ENCODE measurements around the gene IL20RA.

Gene IL20RA

DNA sequence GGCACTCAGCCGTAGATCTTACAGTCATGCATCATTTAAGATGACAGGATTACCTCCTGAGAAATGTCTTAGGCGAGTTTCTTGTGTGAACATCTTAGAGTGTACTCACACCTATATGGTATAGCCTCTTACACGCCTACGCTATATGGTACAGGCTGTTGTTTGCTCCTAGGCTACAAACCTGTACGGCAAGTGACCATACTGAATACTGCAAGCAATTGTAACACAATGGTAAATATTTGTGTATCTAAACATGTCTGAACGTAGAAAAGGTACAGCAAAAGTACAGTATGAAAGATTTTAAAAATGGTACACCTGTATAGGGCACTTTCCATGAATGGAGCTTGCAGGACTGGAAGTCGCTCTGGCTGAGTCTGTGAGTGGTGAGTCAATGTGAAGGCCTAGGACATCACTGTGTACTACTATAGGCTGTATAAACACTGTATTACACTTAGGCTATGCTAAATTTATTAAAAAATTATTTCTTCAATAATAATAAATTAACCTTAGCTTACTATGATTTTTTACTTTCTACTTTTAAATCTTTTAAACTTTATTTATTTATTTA, 541 bp upstream of the IL20RA start:
- DNase-seq = no peak

DNA sequence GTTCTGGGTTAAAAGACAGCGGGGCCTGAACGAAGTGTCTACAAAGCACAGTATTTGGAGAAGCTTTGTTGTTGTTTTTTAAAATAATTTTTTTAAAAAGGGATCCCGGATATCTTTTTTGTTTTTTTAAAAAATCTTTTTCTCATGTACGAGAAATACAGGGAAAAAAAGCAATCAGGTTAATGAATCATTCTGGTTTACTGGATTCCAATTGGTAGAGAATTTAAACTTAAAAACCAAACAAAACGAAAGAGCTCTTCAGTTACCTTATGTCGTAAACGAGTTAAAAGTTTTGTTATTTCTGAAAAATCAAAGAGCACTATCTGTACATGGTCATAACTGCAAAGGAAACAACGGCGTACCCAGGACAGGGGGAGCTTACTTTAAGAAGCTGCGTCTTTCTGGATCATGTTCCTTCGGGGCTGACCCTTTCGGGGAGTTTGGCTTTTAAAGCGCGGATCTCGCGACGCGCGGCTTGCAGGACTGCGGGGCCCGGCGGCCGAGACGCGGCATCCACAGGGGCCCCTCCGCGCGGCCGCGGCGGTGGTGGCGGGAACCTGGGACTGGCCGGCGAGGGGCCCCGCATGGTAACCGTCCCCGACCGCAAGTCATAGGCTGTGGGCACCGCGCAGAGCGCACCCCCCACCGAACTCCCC, 927 bp downstream of the IL20RA start:
- DNase-seq = peak; percentile 12

GRCh38 chr6:137040393-137040792, 4.4 kb downstream of the IL20RA start:
- no peak for DNase-seq

DNA sequence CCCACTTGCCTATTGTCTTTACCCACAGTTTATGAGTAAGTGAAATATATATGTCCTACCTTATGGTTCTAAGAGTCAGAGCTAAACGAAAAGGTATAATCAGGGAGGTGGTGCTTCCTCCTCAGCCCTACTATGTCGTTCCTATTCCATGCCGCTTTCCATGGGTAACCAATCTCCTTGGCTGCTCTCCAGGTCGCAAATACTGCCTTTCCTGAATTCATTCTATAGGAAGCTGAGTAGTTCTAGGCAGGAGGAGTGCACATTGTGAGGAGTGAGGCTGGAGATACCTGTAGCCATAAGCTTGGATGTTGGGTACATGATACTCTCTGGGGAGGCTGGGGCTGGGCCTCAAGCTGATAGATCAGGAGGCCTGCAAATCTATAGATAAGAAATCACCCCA, 5.8 kb downstream of the IL20RA start:
- no peak for DNase-seq

DNA sequence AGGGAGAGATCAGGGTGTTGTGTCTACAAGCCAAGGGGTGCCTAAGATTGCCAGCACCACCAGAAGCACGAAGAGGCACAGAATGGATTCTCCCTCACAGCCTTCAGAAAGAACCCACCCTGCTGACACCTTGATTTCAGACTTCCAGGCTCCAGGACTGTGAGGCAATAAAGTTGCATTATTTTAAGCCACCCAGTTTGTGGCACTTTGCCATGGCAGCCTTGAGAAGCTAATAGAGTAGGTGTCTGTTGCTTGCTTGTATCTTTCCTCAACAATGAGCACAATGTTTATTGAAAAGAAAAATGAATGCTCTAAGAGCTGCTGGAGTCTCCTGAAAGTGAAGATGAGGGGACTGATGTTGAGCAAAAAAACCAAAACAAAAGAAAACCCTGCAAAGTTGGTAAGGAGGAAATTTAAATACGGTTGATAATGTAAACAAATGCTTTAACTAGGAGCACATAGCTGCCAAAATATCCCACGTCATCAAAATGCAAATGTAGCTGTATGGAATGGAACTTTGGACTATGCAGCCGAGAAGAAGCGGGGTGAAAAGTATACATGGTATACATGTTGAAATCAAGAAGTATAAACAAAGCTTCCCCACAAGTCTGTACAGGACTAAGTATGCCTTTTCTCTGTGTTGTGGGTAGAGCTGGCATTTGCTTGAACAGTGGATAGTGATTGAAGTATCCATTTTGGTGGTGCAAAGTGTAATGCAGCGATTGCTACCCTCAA, 8.0 kb downstream of the IL20RA start:
- no peak for DNase-seq

DNA sequence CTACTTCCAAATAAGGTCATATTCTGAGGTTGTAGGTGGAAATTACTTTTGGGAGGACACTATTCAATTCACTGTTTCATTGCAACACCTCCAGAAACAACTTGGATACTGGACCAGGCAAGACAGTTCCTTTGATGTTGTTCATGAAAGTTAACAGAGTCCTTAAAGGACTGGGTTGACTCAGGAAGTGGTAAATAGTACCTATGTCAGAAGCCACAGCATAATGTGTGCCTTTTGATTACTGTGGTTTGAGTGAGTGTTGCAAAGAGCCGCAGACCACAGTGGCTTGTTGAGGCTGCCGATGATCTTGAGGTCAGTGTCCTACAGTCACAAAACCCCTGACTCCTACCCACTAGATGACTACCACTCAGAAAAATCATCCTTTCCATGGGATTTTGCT, 10.9 kb downstream of the IL20RA start:
- no peak for DNase-seq

GRCh38 chr6:137031122-137031521, 13.6 kb downstream of the IL20RA start:
- no peak for DNase-seq

GRCh38 chr6:137028912-137029311, 15.9 kb downstream of the IL20RA start:
- no peak for DNase-seq

DNA sequence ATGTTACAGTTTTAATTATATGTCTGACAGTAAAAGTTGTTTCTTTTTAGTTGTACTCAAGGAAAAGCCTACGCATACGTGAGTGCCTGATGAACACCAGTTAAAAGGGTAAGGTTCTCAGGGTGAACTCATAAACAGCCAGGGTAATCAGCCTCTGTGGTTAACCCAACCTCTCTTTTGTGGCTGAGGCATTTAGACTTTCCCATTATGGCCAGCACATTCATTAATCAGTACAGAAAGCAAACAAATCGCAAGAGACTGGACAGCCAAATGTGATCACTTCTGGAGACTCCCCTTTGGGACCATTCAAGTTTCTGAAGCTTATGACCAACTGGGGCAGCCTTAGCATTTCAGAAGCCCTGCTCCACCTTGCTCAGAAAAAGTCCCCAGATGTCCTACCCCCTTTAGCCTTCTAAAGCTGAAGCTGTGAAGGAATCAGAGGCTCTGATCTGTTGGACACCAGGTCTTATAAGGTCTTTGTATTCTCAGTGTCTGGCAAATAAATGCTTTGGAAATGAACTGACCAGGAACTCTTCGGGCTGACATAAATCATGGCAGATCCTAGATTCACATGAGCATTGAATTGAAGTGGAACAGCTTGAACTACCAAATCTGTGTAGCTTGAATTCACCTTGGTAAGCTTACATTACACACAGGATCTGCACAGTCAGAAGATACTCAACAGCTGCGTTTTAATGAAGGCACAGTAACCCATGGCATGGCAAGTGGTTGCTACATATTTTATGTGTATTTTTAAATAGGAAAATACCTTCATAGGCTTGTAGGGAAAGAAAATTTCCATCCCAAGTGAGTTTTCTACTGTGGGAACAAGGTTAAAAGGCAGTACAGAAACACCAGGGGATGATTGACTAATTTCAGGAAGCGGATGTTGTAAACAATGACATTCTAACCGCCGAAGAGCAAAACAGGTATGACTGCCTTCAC, 18.7 kb downstream of the IL20RA start:
- no peak for DNase-seq

DNA sequence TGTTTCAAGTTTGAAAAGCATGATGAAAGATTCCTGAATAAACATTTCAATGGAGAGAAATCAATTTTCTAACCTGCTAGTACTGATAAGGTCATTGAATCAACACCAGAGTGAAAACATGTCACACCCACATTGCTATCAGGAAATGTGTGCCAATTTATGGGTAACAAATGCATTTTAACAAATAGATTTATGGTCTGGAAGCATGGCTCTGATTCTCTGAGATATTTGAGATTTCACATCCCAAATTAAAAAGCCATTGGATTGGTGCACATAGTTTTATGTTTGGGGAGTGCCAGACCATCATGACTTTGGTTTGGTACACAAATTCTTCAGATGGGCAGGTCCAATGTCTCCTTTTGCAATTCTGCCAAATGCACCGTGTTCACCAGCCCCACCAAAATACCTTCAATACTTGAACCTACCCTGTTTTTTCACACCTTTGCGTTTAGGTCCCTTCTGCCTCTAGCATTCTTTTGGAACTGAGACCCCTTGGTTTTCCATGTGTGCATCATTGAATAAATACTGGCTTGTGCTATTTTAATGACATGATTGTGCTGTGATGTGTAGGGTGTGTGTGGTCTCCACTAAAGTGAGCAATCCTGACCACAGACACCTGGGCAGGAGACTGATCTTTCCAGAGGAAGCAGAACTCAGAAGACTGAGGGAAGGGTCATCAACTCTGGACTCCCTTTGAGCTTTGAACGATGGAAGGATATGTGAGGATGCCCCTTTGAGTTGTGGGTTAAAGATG, 20.4 kb downstream of the IL20RA start:
- DNase-seq = no peak

DNA sequence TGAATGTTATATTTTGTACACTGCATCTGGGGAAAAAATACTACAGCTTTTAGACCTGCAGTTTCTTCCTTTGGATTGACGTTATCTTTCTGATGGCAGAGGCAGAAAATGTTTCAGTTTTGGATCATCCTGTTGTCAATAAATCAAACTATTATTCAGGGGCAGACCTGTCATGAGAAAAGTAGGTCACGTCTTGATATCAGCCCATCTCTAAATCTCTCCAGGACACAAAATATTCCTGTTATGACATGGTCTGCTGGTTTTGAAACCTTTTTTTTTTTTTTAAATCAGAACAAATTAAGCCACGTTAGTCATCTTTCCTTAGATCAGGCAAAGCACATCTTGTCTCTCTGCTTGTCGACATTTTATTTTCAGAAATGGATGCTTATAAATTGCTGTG, 24.0 kb downstream of the IL20RA start:
- DNase-seq = no peak

GRCh38 chr6:137019476-137020272, 25.1 kb downstream of the IL20RA start:
- DNase-seq = no peak

DNA sequence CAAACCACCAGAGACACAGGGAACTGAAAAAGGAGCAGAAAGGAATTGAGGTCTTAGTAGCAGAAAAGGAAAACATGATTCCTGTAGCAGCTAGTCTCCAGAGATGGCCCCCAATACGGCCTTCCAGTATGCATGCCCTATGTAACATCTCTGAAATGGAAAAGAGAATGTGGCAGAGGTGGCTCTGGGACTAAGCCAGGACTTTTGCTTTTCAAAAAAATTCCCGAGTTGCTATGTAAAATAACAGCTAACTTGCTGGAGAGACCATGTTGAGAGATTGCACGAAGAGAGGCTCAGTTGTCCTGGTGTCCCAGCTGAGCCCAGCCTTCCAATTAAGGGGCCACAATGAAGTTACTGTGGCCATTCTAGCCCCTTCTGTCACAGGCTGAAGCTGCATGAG, 27.7 kb downstream of the IL20RA start:
- no peak for DNase-seq

GRCh38 chr6:137016356-137016755, 28.4 kb downstream of the IL20RA start:
- DNase-seq = no peak

- DNase-seq = no peak
These were observed 28.8 kb downstream of the IL20RA start for GRCh38 chr6:137015943-137016342.

DNA sequence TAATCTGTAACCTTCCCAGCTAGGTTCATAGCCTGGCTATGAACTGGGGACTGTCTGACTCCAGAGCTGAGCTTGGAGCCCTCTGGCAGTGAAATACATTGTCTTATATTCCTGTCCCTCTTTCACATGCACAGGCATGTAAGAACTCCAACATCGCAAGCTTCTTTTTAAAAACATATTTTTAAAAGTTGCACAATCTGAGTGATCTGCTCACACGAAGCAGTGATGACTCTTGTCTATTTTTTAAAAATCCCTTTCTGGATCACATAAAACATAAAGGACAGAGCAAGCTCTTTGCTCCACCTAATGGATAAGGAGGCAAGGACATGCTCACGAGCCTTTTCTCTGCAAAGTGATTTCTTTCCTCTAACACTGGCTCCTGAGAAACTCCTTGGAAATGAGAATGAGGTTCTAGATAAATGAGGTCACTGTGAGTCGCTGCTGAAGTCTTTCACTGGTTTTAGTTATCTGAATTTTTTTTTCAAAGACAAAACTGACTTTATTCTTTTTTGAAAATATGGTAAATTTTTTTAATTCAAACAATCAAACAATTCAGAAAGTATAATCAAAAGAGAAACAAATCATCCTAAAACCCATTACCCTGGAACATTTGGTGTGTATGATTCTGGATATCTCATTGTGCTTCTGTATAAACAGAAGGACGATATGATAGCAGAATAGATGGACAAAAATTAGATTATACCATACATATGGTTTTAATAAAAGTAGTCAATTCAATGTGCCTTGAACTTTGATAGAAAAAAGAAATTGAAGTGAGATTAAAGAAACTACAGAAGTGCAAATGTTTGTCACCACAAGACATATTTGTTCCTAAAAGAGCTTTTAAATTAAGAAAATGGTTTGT, 30.8 kb downstream of the IL20RA start:
- peak; percentile 9 for DNase-seq

GRCh38 chr6:137013031-137013430, 31.7 kb downstream of the IL20RA start:
- DNase-seq = no peak

- DNase-seq = no peak
These were observed 33.4 kb downstream of the IL20RA start for GRCh38 chr6:137011406-137011805.

- no peak for DNase-seq
These were observed 34.5 kb downstream of the IL20RA start for GRCh38 chr6:137010128-137010718.

GRCh38 chr6:137008204-137008603, 36.6 kb downstream of the IL20RA start:
- no peak for DNase-seq

Measured in DMS79 treated with DMSO at 0.1 percent for 48 hours (cell line).